ENCODE data around the gene FLT1.

FLT1 gene

DNA sequence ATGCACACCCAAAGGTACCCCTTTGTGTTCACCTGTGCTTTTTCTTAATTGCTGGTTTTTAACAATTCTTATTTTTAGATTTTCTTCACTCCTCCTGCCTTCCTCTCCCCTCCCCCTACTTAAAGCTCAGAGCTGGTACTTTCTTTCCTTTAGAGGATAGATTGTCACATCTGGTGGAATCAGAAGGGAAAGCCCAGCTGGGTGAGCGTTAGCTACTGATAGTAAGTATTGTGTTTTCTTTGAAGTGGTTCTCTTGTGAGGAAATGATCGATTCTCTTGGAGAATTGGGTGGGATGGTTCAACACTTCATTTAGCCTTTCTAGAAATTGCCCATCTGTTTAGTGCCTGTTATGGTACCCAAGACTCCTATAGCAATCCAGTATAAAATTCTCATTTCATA is 84.8 kb downstream of the FLT1 start:
- no peak overlapping the region for H3K27ac ChIP-seq (ENCODE audit: low read depth, low read length, severe bottlenecking)
- no peaks in the 10 kb centered on the region for H3K9me3 ChIP-seq (ENCODE audit: control insufficient read depth, low read length)
- H3K36me3 ChIP-seq (ENCODE audit: control insufficient read depth, insufficient read depth, low read length), result peaks cover 75% of the 10 kb centered on the region
- peaks cover 33% of the 10 kb centered on the region for H3K4me1 ChIP-seq (ENCODE audit: control insufficient read depth, insufficient read depth, low read length, poor library complexity, severe bottlenecking)
- H3K4me3 ChIP-seq (ENCODE audit: extremely low read depth, insufficient read depth, low read length, poor library complexity, severe bottlenecking), result no peak overlapping the region
- WGBS, 2 experiments (ENCODE audit: insufficient coverage in 2 of 2), result no CpG with 5 or more reads among the region's 2 CpGs

DNA sequence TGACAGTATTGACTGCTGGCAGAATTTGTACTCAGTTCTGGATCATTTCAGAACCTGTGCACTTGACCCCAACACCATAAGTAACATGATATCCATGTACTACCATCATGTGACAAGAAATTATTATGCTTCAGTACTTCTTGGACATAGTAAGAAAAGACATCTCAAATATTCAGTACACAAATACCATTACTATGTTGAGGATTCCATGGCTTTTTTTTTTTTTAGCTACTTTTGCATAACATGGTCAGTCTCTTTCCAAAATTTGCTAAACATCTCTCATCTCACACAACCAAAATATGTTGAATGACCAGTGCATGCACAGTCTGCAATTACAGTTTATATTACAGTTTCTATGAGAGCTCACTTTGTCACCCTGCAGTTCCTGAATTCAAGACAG is 85.3 kb downstream of the FLT1 start:
- H3K27ac ChIP-seq (ENCODE audit: low read depth, low read length, severe bottlenecking), result peak overlapping the region; percentile 79
- no peaks in the 10 kb centered on the region for H3K9me3 ChIP-seq (ENCODE audit: control insufficient read depth, low read length)
- no peak overlapping the region for H3K4me3 ChIP-seq (ENCODE audit: extremely low read depth, insufficient read depth, low read length, poor library complexity, severe bottlenecking)
- H3K4me1 ChIP-seq (ENCODE audit: control insufficient read depth, insufficient read depth, low read length, poor library complexity, severe bottlenecking), result peaks cover 33% of the 10 kb centered on the region
- H3K36me3 ChIP-seq (ENCODE audit: control insufficient read depth, insufficient read depth, low read length), result peaks cover 75% of the 10 kb centered on the region

DNA sequence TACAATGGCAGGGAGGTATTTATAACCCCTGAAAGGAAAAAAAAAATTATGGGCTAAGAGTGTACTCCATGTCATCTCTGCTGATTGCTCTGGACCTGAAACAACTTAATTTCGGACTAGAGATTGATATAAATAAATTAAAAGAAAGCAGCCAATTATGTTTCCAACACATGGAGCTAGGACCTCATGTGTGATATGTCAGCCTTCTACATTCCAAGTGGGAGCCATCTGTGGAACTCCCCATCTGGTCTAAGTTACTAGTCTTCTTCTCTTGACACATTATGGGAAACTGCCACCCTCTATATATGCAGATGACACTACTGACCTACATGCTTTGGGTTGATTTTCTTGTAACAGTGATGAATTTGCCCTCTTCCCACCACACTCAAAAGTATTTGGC is 86.1 kb downstream of the FLT1 start:
- H3K4me1 ChIP-seq (ENCODE audit: control insufficient read depth, insufficient read depth, low read length, poor library complexity, severe bottlenecking), result peaks cover 33% of the 10 kb centered on the region
- H3K4me3 ChIP-seq (ENCODE audit: extremely low read depth, insufficient read depth, low read length, poor library complexity, severe bottlenecking), result no peak overlapping the region
- no CpG with 5 or more reads among the region's 1 CpG for WGBS, 2 experiments (ENCODE audit: insufficient coverage in 2 of 2)
- H3K27ac ChIP-seq (ENCODE audit: low read depth, low read length, severe bottlenecking), result peak overlapping the region; percentile 79
- peaks cover 78% of the 10 kb centered on the region for H3K36me3 ChIP-seq (ENCODE audit: control insufficient read depth, insufficient read depth, low read length)
- no peaks in the 10 kb centered on the region for H3K9me3 ChIP-seq (ENCODE audit: control insufficient read depth, low read length)

DNA sequence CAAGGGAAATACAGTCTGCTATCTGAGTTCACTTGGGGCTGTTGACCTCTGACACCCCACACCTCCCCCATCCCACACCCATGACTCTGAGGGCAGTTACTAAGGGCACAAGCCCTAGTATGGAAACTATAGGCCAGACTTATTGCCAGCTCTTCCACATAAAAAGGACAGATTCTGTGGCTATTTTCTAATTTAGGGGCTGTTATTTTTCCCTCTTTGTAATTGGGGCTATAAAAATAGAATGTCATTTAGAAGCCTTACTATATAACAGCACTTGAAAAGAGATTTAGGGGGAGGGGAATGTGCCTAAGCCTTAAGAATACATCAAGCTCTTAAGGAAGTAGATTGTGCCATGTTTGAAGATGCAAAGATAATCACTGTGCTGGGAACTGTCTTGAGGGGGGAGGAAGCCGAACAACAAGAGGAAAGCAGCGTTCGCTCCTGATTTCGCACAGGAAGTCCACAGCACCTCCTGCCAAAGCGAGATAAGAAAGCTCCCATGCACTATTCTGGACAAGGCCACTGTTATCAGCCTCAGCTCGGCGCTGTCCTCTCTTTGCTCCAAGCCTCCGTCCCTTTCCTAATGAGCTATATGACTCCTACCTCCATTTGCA is 86.6 kb downstream of the FLT1 start:
- Histone ChIP-seq H3K36me3 (ENCODE audit: control insufficient read depth, insufficient read depth, low read length) (peaks cover 78% of the 10 kb centered on the region), H3K9me3 (ENCODE audit: control insufficient read depth, low read length) (no peaks in the 10 kb centered on the region), H3K4me1 (ENCODE audit: control insufficient read depth, insufficient read depth, low read length, poor library complexity, severe bottlenecking) (peaks cover 33% of the 10 kb centered on the region), H3K4me3 (ENCODE audit: extremely low read depth, insufficient read depth, low read length, poor library complexity, severe bottlenecking) (no peak overlapping the region), H3K27ac (ENCODE audit: low read depth, low read length, severe bottlenecking) (peak overlapping the region; percentile 79)
- 42 to 67% methylated on average over 5 to 7 of the region's 8 CpGs for WGBS, 2 experiments (ENCODE audit: insufficient coverage in 2 of 2)

DNA sequence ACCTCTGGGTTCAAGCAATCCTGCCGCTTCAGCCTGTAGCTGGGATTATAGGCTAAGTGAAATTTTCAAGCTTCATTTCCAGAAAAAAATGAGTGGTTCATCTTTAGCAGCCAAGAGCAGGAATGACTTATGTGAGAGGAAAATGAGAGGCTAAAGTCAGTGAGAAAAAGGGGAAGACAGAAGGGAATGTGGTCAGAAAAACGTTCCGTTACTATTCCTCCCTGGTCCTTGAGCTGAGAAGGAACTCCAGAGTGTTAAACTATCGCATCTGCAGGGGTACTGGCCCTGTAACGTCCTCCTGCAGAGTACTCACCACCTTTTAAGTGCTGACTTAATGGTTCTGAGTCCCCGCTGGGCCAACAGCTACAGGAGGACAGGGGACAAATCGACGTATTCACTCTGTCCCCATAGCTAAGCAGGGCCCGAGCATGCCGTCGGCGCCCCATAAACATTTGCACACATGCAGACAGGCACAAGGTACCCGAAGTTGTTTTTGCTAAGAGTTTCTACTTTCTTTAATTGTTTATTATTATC is 88.1 kb downstream of the FLT1 start:
- no peaks in the 10 kb centered on the region for H3K9me3 ChIP-seq (ENCODE audit: control insufficient read depth, low read length)
- WGBS, 2 experiments (ENCODE audit: insufficient coverage in 2 of 2), result 78 to 84% methylated on average over 8 to 10 of the region's 13 CpGs
- no peak overlapping the region for H3K27ac ChIP-seq (ENCODE audit: low read depth, low read length, severe bottlenecking)
- peaks cover 38% of the 10 kb centered on the region for H3K4me1 ChIP-seq (ENCODE audit: control insufficient read depth, insufficient read depth, low read length, poor library complexity, severe bottlenecking)
- no peak overlapping the region for H3K4me3 ChIP-seq (ENCODE audit: extremely low read depth, insufficient read depth, low read length, poor library complexity, severe bottlenecking)
- peaks cover 80% of the 10 kb centered on the region for H3K36me3 ChIP-seq (ENCODE audit: control insufficient read depth, insufficient read depth, low read length)

DNA sequence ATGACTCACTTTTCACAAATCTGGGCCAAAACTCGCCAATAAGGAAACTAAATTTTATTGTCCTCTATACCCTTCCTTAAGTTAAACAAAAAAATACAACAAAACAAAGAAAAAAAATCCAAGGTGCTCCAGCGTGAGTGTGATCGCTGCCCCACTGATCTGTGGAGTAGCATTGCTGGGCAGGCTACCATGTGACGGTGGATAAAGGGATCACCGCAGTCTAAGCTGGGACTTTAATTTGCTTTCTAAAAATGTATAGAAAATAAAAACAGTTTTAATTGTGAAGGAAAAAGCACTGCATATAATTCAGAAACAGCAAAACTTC is 92.9 kb downstream of the FLT1 start:
- WGBS, 2 experiments (ENCODE audit: insufficient coverage in 2 of 2), result 95 to 100% methylated on average over 4 of the region's 5 CpGs
- Histone ChIP-seq H3K27ac (ENCODE audit: low read depth, low read length, severe bottlenecking) (peak overlapping the region; percentile 52), H3K9me3 (ENCODE audit: control insufficient read depth, low read length) (no peaks in the 10 kb centered on the region), H3K4me3 (ENCODE audit: extremely low read depth, insufficient read depth, low read length, poor library complexity, severe bottlenecking) (no peak overlapping the region), H3K36me3 (ENCODE audit: control insufficient read depth, insufficient read depth, low read length) (peaks cover 84% of the 10 kb centered on the region), H3K4me1 (ENCODE audit: control insufficient read depth, insufficient read depth, low read length, poor library complexity, severe bottlenecking) (peaks cover 16% of the 10 kb centered on the region)

DNA sequence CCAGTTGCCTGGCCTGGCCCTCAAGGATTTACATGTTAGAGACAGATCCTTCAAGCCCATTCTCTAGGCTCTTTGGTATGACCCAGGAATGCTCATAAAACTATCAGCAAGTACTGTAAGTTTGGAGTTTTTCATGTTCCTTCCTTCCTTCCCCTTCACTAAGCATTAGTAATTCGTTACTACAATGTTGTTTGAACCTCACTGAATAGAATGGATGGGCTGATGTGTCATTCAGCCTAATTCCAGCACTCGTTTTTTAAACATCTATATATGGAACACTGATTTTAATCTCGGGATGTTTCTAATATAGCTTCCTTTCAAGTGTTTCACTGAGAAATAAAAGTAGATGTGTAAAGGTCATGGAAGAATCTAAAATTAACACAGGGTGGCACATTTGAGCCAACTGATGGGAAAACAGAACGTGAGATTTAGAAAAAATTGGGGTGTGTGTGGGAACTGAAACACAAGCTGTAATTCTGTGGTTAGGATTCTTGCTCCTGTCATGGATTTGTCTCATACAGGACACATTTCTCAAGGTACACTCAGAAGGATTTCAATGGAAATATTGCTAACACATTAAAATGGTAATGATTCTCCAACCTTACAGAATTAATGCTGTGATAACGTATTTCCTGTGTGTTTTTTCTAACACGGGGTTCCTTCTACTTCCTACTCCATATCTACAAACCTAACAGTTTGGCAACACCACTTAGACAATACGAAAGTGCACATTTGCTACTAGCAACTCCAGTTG is 93.4 kb downstream of the FLT1 start:
- Histone ChIP-seq H3K4me1 (ENCODE audit: control insufficient read depth, insufficient read depth, low read length, poor library complexity, severe bottlenecking) (peaks cover 16% of the 10 kb centered on the region), H3K9me3 (ENCODE audit: control insufficient read depth, low read length) (no peaks in the 10 kb centered on the region), H3K36me3 (ENCODE audit: control insufficient read depth, insufficient read depth, low read length) (peaks cover 84% of the 10 kb centered on the region), H3K4me3 (ENCODE audit: extremely low read depth, insufficient read depth, low read length, poor library complexity, severe bottlenecking) (no peak overlapping the region), H3K27ac (ENCODE audit: low read depth, low read length, severe bottlenecking) (peak overlapping the region; percentile 52)
- whole genome bisulfite sequencing, 2 experiments (ENCODE audit: insufficient coverage in 2 of 2), result 91 to 97% methylated on average over 4 of the region's 7 CpGs

DNA sequence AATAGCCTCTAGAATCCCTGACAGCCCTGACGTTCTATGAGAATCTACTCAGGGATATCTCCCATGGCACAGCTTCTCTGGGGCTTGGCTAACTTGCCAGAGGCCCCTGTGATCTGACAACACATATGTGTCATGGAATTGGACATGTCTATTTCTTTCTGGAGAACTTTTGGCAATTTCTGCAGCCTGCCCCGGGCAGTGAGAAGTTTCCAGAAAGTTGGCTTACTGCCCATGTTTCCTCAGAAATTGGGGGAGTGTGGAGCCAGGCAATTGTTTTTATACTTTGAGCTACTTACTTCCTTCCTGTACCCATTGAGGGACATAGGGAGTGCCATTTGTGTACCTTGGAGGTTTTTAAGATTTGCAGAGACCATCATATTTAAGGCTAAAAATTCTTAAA is 98.9 kb downstream of the FLT1 start:
- peaks cover 76% of the 10 kb centered on the region for H3K36me3 ChIP-seq (ENCODE audit: control insufficient read depth, insufficient read depth, low read length)
- H3K27ac ChIP-seq (ENCODE audit: low read depth, low read length, severe bottlenecking), result no peak overlapping the region
- peaks cover 35% of the 10 kb centered on the region for H3K4me1 ChIP-seq (ENCODE audit: control insufficient read depth, insufficient read depth, low read length, poor library complexity, severe bottlenecking)
- no peak overlapping the region for H3K4me3 ChIP-seq (ENCODE audit: extremely low read depth, insufficient read depth, low read length, poor library complexity, severe bottlenecking)
- 100% methylated on average over 1 of the region's 2 CpGs for WGBS, 2 experiments (ENCODE audit: insufficient coverage in 2 of 2)
- H3K9me3 ChIP-seq (ENCODE audit: control insufficient read depth, low read length), result no peaks in the 10 kb centered on the region

DNA sequence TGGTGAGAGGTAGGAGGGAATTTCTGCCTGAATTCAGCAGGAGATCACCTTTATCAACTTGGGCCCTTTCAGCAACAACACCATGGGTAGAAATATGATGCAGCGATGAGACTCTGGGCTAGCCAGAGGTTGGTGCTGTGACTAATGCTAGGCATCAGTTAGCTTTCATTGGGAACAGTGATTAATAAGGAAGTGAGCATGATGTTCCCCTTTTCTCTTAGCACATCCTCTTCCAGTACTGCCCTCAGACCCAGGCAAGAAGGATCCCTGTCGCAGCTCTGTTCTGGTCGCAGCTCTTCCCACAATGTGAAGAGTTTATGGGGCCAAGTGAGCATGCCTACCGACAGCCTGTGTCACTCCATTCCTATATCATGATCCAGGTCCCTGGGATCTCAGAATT is 100.5 kb downstream of the FLT1 start:
- no peaks in the 10 kb centered on the region for H3K9me3 ChIP-seq (ENCODE audit: control insufficient read depth, low read length)
- peak overlapping the region; percentile 18 for H3K27ac ChIP-seq (ENCODE audit: low read depth, low read length, severe bottlenecking)
- H3K4me1 ChIP-seq (ENCODE audit: control insufficient read depth, insufficient read depth, low read length, poor library complexity, severe bottlenecking), result peaks cover 31% of the 10 kb centered on the region
- peaks cover 85% of the 10 kb centered on the region for H3K36me3 ChIP-seq (ENCODE audit: control insufficient read depth, insufficient read depth, low read length)
- no peak overlapping the region for H3K4me3 ChIP-seq (ENCODE audit: extremely low read depth, insufficient read depth, low read length, poor library complexity, severe bottlenecking)
- WGBS, 2 experiments (ENCODE audit: insufficient coverage in 2 of 2), result 92 to 100% methylated on average over 4 of the region's 4 CpGs

DNA sequence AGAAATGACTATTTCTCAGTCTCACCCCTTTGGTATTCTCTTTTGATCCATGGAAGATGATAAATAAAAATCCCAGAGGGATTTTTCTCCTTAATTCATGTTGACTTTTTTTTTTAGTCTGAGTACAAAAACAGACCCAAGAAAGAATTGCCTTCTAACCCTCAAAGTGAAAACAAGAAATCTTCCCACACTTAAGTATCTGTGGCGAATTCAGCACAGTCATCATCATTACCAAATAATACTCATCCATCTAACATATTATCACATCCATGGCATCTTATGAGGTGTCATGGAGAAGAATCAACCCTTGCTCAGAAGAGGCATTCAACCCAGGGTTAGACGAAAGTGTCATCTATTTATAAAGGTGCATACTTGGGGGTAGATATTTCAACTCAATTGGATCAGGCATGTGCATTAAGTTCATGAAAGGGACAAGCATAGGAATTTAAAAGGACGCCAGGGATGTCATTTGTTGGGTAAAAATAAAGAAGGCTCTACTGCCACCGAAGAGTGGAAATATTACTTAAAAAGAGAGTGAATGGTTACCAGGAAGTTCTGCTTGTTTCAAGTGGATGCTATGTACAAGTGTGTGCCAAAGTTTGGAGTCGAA is 101.9 kb downstream of the FLT1 start:
- WGBS, 2 experiments (ENCODE audit: insufficient coverage in 2 of 2), result 85 to 97% methylated on average over 3 to 5 of the region's 5 CpGs
- Histone ChIP-seq H3K27ac (ENCODE audit: low read depth, low read length, severe bottlenecking) (peak overlapping the region; percentile 57), H3K9me3 (ENCODE audit: control insufficient read depth, low read length) (no peaks in the 10 kb centered on the region), H3K4me3 (ENCODE audit: extremely low read depth, insufficient read depth, low read length, poor library complexity, severe bottlenecking) (no peak overlapping the region), H3K4me1 (ENCODE audit: control insufficient read depth, insufficient read depth, low read length, poor library complexity, severe bottlenecking) (peaks cover 35% of the 10 kb centered on the region), H3K36me3 (ENCODE audit: control insufficient read depth, insufficient read depth, low read length) (peaks cover 80% of the 10 kb centered on the region)

DNA sequence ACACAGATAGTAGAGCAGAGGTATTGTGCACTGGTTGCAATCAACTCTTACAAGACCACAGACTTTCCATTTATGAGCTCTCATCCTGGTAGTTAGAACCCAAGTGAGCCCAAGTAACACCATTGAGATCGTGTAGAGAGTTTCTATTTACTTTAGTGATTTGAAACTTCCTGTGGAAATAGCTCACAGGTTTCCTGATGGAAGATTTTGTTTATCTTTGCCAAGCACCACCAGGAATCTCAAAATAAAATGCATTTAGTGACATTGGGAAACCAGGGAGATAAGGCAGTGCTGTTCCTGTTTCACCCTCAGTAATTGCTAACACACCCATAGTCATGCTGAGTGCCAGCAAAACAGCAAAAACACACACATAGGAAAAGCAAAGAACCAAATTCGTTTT is 102.5 kb downstream of the FLT1 start:
- H3K36me3 ChIP-seq (ENCODE audit: control insufficient read depth, insufficient read depth, low read length), result peaks cover 77% of the 10 kb centered on the region
- H3K4me3 ChIP-seq (ENCODE audit: extremely low read depth, insufficient read depth, low read length, poor library complexity, severe bottlenecking), result no peak overlapping the region
- 7% methylated on average over 2 of the region's 2 CpGs; no CpG with 5 or more reads in 1 of the 2 experiments for WGBS, 2 experiments (ENCODE audit: insufficient coverage in 2 of 2)
- peaks cover 35% of the 10 kb centered on the region for H3K4me1 ChIP-seq (ENCODE audit: control insufficient read depth, insufficient read depth, low read length, poor library complexity, severe bottlenecking)
- H3K9me3 ChIP-seq (ENCODE audit: control insufficient read depth, low read length), result no peaks in the 10 kb centered on the region
- peak overlapping the region; percentile 57 for H3K27ac ChIP-seq (ENCODE audit: low read depth, low read length, severe bottlenecking)

Measured in mesodermal cell (in vitro differentiated cells).